HG03060 (cell line): ENCODE measurements around the gene AGO3.

Experiments used
- ATAC-seq: cut with Tn5 transposase; IDR thresholded peaks from one replicate; pipeline ENCODE4 v1.9.1; 2021; ENCODE audit warnings: low read depth, moderate number of reproducible peaks; ENCODE audit not compliant: unreplicated experiment

The AGO3 gene

GRCh38 chr1:36093226-36093625, 162.3 kb downstream of the AGO3 start:
- ATAC-seq, result no peak

- ATAC-seq, result no peak
These were observed 163.0 kb downstream of the AGO3 start for GRCh38 chr1:36093929-36094328.

GRCh38 chr1:36094621-36095061, 163.7 kb downstream of the AGO3 start:
- no peak for ATAC-seq

GRCh38 chr1:36095760-36096405, 165.0 kb downstream of the AGO3 start:
- no peak for ATAC-seq

GRCh38 chr1:36096500-36097432, 165.9 kb downstream of the AGO3 start:
- no peak for ATAC-seq

- no peak for ATAC-seq
These were observed 167.0 kb downstream of the AGO3 start for GRCh38 chr1:36097693-36098585.

- ATAC-seq, result no peak
These were observed 167.9 kb downstream of the AGO3 start for GRCh38 chr1:36098650-36099365.

GRCh38 chr1:36099681-36100341, 168.9 kb downstream of the AGO3 start:
- ATAC-seq, result no peak

GRCh38 chr1:36100376-36100775, 169.5 kb downstream of the AGO3 start:
- no peak for ATAC-seq

GRCh38 chr1:36101546-36101945, 170.6 kb downstream of the AGO3 start:
- ATAC-seq, result no peak

GRCh38 chr1:36106269-36106668, 175.4 kb downstream of the AGO3 start:
- ATAC-seq, result no peak

- ATAC-seq, result no peak
These were observed 176.5 kb downstream of the AGO3 start for GRCh38 chr1:36107394-36107793.

GRCh38 chr1:36108314-36108713, 177.4 kb downstream of the AGO3 start:
- no peak for ATAC-seq

GRCh38 chr1:36109041-36109679, 178.3 kb downstream of the AGO3 start:
- ATAC-seq, result no peak

GRCh38 chr1:36111151-36111550, 180.2 kb downstream of the AGO3 start:
- ATAC-seq, result no peak

- ATAC-seq, result no peak
These were observed 181.9 kb downstream of the AGO3 start for GRCh38 chr1:36112823-36113222.

GRCh38 chr1:36114371-36114770, 183.5 kb downstream of the AGO3 start:
- no peak for ATAC-seq

GRCh38 chr1:36115200-36115669, 184.3 kb downstream of the AGO3 start:
- no peak for ATAC-seq

GRCh38 chr1:36115931-36116330, 185.0 kb downstream of the AGO3 start:
- no peak for ATAC-seq
